ENCODE measurements around the gene UBE2K. TPM values are rescaled to one million over a fixed set of nuclear protein-coding genes. Genes with fewer than 3 reads are reported as not detected.
"Not testable (repeated sequence)": the region's sequence is repeated elsewhere in the genome, so short reads cannot be mapped to it uniquely, and the experiment has no call there.

Gene UBE2K
- total RNA-seq, 2 experiments from 2014 or later, result 35.9 to 41.3 TPM

GRCh38 chr4:39716356-39716755 lies 18.4 kb downstream of the UBE2K start:
- intact Hi-C loops (cut with DNase I, micrococcal nuclease), result no loop called here
- peaks cover 49% of the 10 kb centered on the region for H3K36me3 Mint-ChIP-seq (ENCODE audit: low read depth)
- H3K4me3 Mint-ChIP-seq, result no peak overlapping the region
- ATAC-seq (ENCODE audit: poor library complexity) (no peak), DNase-seq (no peak)
- peaks cover 69% of the 10 kb centered on the region for H3K4me1 Mint-ChIP-seq (ENCODE audit: low read depth)
- no peaks in the 10 kb centered on the region for H3K9me3 ChIP-seq (ENCODE audit: control insufficient read depth in 1 of 2, insufficient read depth in 1 of 2, low read length in 2 of 2)
- H3K27ac ChIP-seq (ENCODE audit: low read depth in 1 of 2, low read length in 2 of 2), result no peak overlapping the region
- CTCF ChIA-PET, result no interaction called here
- POLR2A ChIA-PET, result no interaction called here
- peaks cover 38% of the 10 kb centered on the region for H3K4me1 ChIP-seq (ENCODE audit: insufficient read depth, low read length)
- peak overlapping the region; percentile 9 for H3K27ac Mint-ChIP-seq
- H3K27me3 ChIP-seq (ENCODE audit: control insufficient read depth in 1 of 2, insufficient read depth in 2 of 2, low read length in 2 of 2), result no peaks in the 10 kb centered on the region
- no peaks in the 10 kb centered on the region for H3K9me3 Mint-ChIP-seq
- no peak overlapping the region for H3K4me3 ChIP-seq (ENCODE audit: low read length)
- H3K36me3 ChIP-seq (ENCODE audit: insufficient read depth, low read length), result peaks cover 12% of the 10 kb centered on the region
- TF ChIP-seq CTCF (IDR thresholded peaks at IDR 0.05), result no peak
- no peaks in the 10 kb centered on the region for H3K27me3 Mint-ChIP-seq

GRCh38 chr4:39717743-39718142 lies 19.8 kb downstream of the UBE2K start:
- POLR2A ChIA-PET; H3K27me3 Mint-ChIP-seq; ATAC-seq (ENCODE audit: poor library complexity); H3K9me3 Mint-ChIP-seq; H3K27ac ChIP-seq (ENCODE audit: low read depth in 1 of 2, low read length in 2 of 2); intact Hi-C loops (cut with DNase I, micrococcal nuclease); DNase-seq; H3K27me3 ChIP-seq (ENCODE audit: control insufficient read depth in 1 of 2, insufficient read depth in 2 of 2, low read length in 2 of 2); H3K9me3 ChIP-seq (ENCODE audit: control insufficient read depth in 1 of 2, insufficient read depth in 1 of 2, low read length in 2 of 2); H3K4me3 ChIP-seq (ENCODE audit: low read length); CTCF ChIA-PET: not testable (repeated sequence)
- Mint-ChIP-seq H3K27ac (peak overlapping the region; percentile 75), H3K4me1 (ENCODE audit: low read depth) (peaks cover 75% of the 10 kb centered on the region), H3K36me3 (ENCODE audit: low read depth) (peaks cover 51% of the 10 kb centered on the region), H3K4me3 (peak overlapping the region; percentile 52)
- peaks cover 14% of the 10 kb centered on the region for H3K36me3 ChIP-seq (ENCODE audit: insufficient read depth, low read length)
- peaks cover 31% of the 10 kb centered on the region for H3K4me1 ChIP-seq (ENCODE audit: insufficient read depth, low read length)

GRCh38 chr4:39718366-39719323 lies 20.7 kb downstream of the UBE2K start:
- Mint-ChIP-seq H3K4me3 (peak overlapping the region; percentile 21), H3K27ac (peak overlapping the region; percentile 75), H3K9me3 (no peaks in the 10 kb centered on the region), H3K4me1 (ENCODE audit: low read depth) (peaks cover 71% of the 10 kb centered on the region), H3K36me3 (ENCODE audit: low read depth) (peaks cover 46% of the 10 kb centered on the region), H3K27me3 (no peaks in the 10 kb centered on the region)
- H3K27me3 ChIP-seq (ENCODE audit: control insufficient read depth in 1 of 2, insufficient read depth in 2 of 2, low read length in 2 of 2), result no peaks in the 10 kb centered on the region
- H3K9me3 ChIP-seq (ENCODE audit: control insufficient read depth in 1 of 2, insufficient read depth in 1 of 2, low read length in 2 of 2), result no peaks in the 10 kb centered on the region
- DNase-seq, result peak in 3 of 14 experiments; percentile 14 to 21 (median 14)
- TF ChIP-seq CTCF (IDR thresholded peaks at IDR 0.05), result no peak
- intact Hi-C loops (cut with DNase I, micrococcal nuclease), result no loop called here
- ChIA-PET POLR2A (no interaction called here), CTCF (no interaction called here)
- no peak overlapping the region for H3K27ac ChIP-seq (ENCODE audit: low read depth in 1 of 2, low read length in 2 of 2)
- peaks cover 14% of the 10 kb centered on the region for H3K36me3 ChIP-seq (ENCODE audit: insufficient read depth, low read length)
- peaks cover 31% of the 10 kb centered on the region for H3K4me1 ChIP-seq (ENCODE audit: insufficient read depth, low read length)
- no peak overlapping the region for H3K4me3 ChIP-seq (ENCODE audit: low read length)
- ATAC-seq (ENCODE audit: poor library complexity), result peak; percentile 48

All from CD4-positive, alpha-beta T cell (primary cell).